OCI-LY1 (cell line): ENCODE data around the gene POLH.

ENCODE experiments used
- EZH2 ChIP-seq: fragments of 200-600 bp; sonication (generic), shearing (Covaris generic); IDR thresholded peaks from 2 replicates; pipeline ENCODE4 v1.8.0; 2017; ENCODE audit warnings: borderline replicate concordance, mixed run types, mild to moderate bottlenecking, antibody characterized with exemption, low read length, moderate library complexity, mixed read lengths
- TF ChIP-seq, protein P1 (sequence below): fragments of 200-600 bp; sonication (generic), shearing (Covaris generic); IDR thresholded peaks from 2 replicates; pipeline ENCODE4 v1.5.1; 2017; ENCODE audit warnings: mild to moderate bottlenecking, antibody characterized with exemption, low read length, moderate library complexity, mixed read lengths

DNA sequence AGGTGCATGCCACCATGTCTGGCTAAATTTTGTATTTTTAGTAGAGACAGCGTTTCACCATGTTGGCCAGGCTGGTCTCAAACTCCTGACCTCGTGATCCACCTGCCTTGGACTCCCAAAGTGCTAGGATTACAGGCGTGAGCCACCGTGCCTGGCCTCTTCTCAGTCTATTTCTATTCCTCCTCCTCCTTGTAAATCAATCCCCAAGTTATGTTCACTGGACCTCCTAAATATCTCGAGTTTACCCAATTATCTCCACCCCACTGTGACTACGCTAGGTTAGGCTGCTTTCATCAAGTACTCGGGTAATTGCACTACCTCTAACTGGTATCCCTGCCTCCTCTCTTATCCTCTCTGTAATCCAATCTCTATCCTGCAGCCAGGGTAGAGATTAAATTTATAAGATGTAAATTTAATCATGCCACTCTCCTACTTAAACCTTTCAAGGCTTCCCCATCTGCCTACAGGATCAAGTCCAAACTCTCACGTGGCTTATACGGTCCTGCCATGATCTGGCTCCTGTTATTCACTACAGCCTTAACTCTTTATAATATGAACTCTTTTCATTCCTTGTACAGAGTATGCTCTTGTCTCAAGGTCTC is 58.8 kb downstream of the POLH start:
- TF ChIP-seq, protein P1, sequence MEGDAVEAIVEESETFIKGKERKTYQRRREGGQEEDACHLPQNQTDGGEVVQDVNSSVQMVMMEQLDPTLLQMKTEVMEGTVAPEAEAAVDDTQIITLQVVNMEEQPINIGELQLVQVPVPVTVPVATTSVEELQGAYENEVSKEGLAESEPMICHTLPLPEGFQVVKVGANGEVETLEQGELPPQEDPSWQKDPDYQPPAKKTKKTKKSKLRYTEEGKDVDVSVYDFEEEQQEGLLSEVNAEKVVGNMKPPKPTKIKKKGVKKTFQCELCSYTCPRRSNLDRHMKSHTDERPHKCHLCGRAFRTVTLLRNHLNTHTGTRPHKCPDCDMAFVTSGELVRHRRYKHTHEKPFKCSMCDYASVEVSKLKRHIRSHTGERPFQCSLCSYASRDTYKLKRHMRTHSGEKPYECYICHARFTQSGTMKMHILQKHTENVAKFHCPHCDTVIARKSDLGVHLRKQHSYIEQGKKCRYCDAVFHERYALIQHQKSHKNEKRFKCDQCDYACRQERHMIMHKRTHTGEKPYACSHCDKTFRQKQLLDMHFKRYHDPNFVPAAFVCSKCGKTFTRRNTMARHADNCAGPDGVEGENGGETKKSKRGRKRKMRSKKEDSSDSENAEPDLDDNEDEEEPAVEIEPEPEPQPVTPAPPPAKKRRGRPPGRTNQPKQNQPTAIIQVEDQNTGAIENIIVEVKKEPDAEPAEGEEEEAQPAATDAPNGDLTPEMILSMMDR, result no peak
- no peak for TF ChIP-seq EZH2
